OCI-LY1 (cell line): Measurements from ENCODE around the gene MYLK4.

Experiments used
- H2AFZ ChIP-seq: fragments of 200-600 bp; sonication (generic), shearing (Covaris generic); 2 replicates; pipeline ENCODE4 v1.6.0; 2014; ENCODE audit warnings: antibody characterized with exemption, mild to moderate bottlenecking, low read length
- H3F3A ChIP-seq: fragments of 200-600 bp; sonication (generic), shearing (Covaris generic); 2 replicates; pipeline ENCODE4 v1.6.0; 2014; ENCODE audit warnings: mild to moderate bottlenecking, antibody characterized with exemption, low read length, moderate library complexity; ENCODE audit not compliant: insufficient read depth
- H3K27ac ChIP-seq: fragments of 200-600 bp; sonication (generic); 2 replicates; pipeline ENCODE4 v1.5.1; 2014; ENCODE audit warnings: low read length, mixed run types, mild to moderate bottlenecking, low read depth; ENCODE audit not compliant: poor library complexity, severe bottlenecking
- H3K27me3 ChIP-seq: fragments of 200-600 bp; sonication (generic); 2 replicates; pipeline ENCODE4 v1.6.0; 2014; ENCODE audit warnings: antibody characterized with exemption, mild to moderate bottlenecking, low read length, moderate library complexity; ENCODE audit not compliant: insufficient read depth
- H3K36me3 ChIP-seq: fragments of 200-600 bp; sonication (generic); 2 replicates; pipeline ENCODE4 v1.6.1; 2014; ENCODE audit warnings: mild to moderate bottlenecking, antibody characterized with exemption, low read length, moderate library complexity, mixed read lengths; ENCODE audit not compliant: insufficient read depth
- H3K4me1 ChIP-seq: fragments of 200-600 bp; sonication (generic); 2 replicates; pipeline ENCODE4 v1.5.1; 2014; ENCODE audit warnings: mild to moderate bottlenecking, low read length, moderate library complexity; ENCODE audit not compliant: insufficient read depth, severe bottlenecking
- H3K4me2 ChIP-seq: fragments of 200-600 bp; sonication (generic), shearing (Covaris generic); 2 replicates; pipeline ENCODE4 v1.6.1; 2014; ENCODE audit warnings: low read length
- H3K4me3 ChIP-seq: fragments of 200-600 bp; sonication (generic); 2 replicates; pipeline ENCODE4 v1.5.1; 2014; ENCODE audit warnings: low read length, low read depth, mild to moderate bottlenecking, mixed read lengths; ENCODE audit not compliant: poor library complexity, severe bottlenecking
- H3K79me2 ChIP-seq: fragments of 200-600 bp; shearing (Covaris generic); 2 replicates; pipeline ENCODE4 v1.6.1; 2016; ENCODE audit warnings: mixed run types, low read length, mixed read lengths; ENCODE audit not compliant: insufficient read depth
- H3K9ac ChIP-seq: fragments of 200-600 bp; sonication (generic), shearing (Covaris generic); 2 replicates; pipeline ENCODE4 v1.6.1; 2014; ENCODE audit warnings: mild to moderate bottlenecking, low read length, mixed read lengths
- H3K9me2 ChIP-seq: fragments of 200-600 bp; sonication (generic), shearing (Covaris generic); 2 replicates; pipeline ENCODE4 v1.6.1; 2014; ENCODE audit warnings: low read depth, mild to moderate bottlenecking, low read length, mixed read lengths
- H3K9me3 ChIP-seq: fragments of 200-600 bp; shearing (Covaris generic); 2 replicates; pipeline ENCODE4 v1.6.1; 2014; ENCODE audit warnings: low read length, mixed read lengths
- H4K20me1 ChIP-seq: fragments of 200-600 bp; sonication (generic), shearing (Covaris generic); 2 replicates; pipeline ENCODE4 v1.6.0; 2016; ENCODE audit warnings: mild to moderate bottlenecking, low read length; ENCODE audit not compliant: insufficient read depth
- CTCF ChIP-seq: fragments of 200-600 bp; sonication (generic), shearing (Covaris generic); IDR thresholded peaks from 2 replicates; pipeline ENCODE4 v1.5.1; 2017; ENCODE audit warnings: mild to moderate bottlenecking, antibody characterized with exemption, low read length, moderate library complexity, mixed read lengths
- EZH2 ChIP-seq: fragments of 200-600 bp; sonication (generic), shearing (Covaris generic); IDR thresholded peaks from 2 replicates; pipeline ENCODE4 v1.8.0; 2017; ENCODE audit warnings: borderline replicate concordance, mixed run types, mild to moderate bottlenecking, antibody characterized with exemption, low read length, moderate library complexity, mixed read lengths

The MYLK4 gene

GRCh38 chr6:2770171-2770570, 19.4 kb upstream of the MYLK4 start:
- Histone ChIP-seq H3K27ac (no peak overlapping the region), H3K9me2 (no peaks in the 10 kb centered on the region), H3F3A (no peaks in the 10 kb centered on the region), H3K4me3 (no peak overlapping the region), H3K9me3 (no peaks in the 10 kb centered on the region), H2AFZ (no peak overlapping the region), H3K79me2 (peaks cover 69% of the 10 kb centered on the region), H3K27me3 (no peaks in the 10 kb centered on the region), H3K4me1 (peaks cover 32% of the 10 kb centered on the region), H3K36me3 (peaks cover 59% of the 10 kb centered on the region), H4K20me1 (no peaks in the 10 kb centered on the region), H3K9ac (no peak overlapping the region), H3K4me2 (peak overlapping the region; percentile 17; the same call in 1 of the 2 replicates)
- TF ChIP-seq CTCF, result no peak
- no peak for TF ChIP-seq EZH2

GRCh38 chr6:2768696-2769095, 18.0 kb upstream of the MYLK4 start:
- no peaks in the 10 kb centered on the region for H3K27me3 ChIP-seq
- peaks cover 39% of the 10 kb centered on the region for H3K4me1 ChIP-seq
- peak overlapping the region; percentile 89 for H3K4me2 ChIP-seq
- TF ChIP-seq EZH2, result no peak
- no peak for TF ChIP-seq CTCF
- H3F3A ChIP-seq, result no peaks in the 10 kb centered on the region
- H3K4me3 ChIP-seq, result peak overlapping the region; percentile 83
- H3K27ac ChIP-seq, result no peak overlapping the region
- H3K9me3 ChIP-seq, result no peaks in the 10 kb centered on the region
- H3K36me3 ChIP-seq, result peaks cover 45% of the 10 kb centered on the region
- H3K9ac ChIP-seq, result peak overlapping the region; percentile 75; the same call in 1 of the 2 replicates
- no peak overlapping the region for H2AFZ ChIP-seq
- H3K79me2 ChIP-seq, result peaks cover 64% of the 10 kb centered on the region
- H4K20me1 ChIP-seq, result no peaks in the 10 kb centered on the region
- no peaks in the 10 kb centered on the region for H3K9me2 ChIP-seq

- H3K9me2 ChIP-seq, result no peaks in the 10 kb centered on the region
- TF ChIP-seq EZH2 (no peak), CTCF (no peak)
- H3K27me3 ChIP-seq, result no peaks in the 10 kb centered on the region
- no peak overlapping the region for H2AFZ ChIP-seq
- no peaks in the 10 kb centered on the region for H3F3A ChIP-seq
- H3K36me3 ChIP-seq, result peaks cover 36% of the 10 kb centered on the region
- peak overlapping the region; percentile 89 for H3K4me2 ChIP-seq
- peak overlapping the region; percentile 83 for H3K4me3 ChIP-seq
- no peaks in the 10 kb centered on the region for H3K9me3 ChIP-seq
- peaks cover 61% of the 10 kb centered on the region for H3K79me2 ChIP-seq
- H4K20me1 ChIP-seq, result no peaks in the 10 kb centered on the region
- peak overlapping the region; percentile 75; the same call in 1 of the 2 replicates for H3K9ac ChIP-seq
- H3K4me1 ChIP-seq, result peaks cover 39% of the 10 kb centered on the region
- H3K27ac ChIP-seq, result no peak overlapping the region
These were observed 17.2 kb upstream of the MYLK4 start for GRCh38 chr6:2767657-2768524.
